NCI-H128 (cell line): ENCODE measurements around the gene ACOX2.
"Not testable (repeated sequence)": the region's sequence is repeated elsewhere in the genome, so short reads cannot be mapped to it uniquely, and the experiment has no call there.

Experiments
- DNase-seq: peaks from one replicate; lab custom pipeline; 2025; ENCODE audit not compliant: unreplicated experiment; lab: John Stamatoyannopoulos, UW

The ACOX2 gene

DNA sequence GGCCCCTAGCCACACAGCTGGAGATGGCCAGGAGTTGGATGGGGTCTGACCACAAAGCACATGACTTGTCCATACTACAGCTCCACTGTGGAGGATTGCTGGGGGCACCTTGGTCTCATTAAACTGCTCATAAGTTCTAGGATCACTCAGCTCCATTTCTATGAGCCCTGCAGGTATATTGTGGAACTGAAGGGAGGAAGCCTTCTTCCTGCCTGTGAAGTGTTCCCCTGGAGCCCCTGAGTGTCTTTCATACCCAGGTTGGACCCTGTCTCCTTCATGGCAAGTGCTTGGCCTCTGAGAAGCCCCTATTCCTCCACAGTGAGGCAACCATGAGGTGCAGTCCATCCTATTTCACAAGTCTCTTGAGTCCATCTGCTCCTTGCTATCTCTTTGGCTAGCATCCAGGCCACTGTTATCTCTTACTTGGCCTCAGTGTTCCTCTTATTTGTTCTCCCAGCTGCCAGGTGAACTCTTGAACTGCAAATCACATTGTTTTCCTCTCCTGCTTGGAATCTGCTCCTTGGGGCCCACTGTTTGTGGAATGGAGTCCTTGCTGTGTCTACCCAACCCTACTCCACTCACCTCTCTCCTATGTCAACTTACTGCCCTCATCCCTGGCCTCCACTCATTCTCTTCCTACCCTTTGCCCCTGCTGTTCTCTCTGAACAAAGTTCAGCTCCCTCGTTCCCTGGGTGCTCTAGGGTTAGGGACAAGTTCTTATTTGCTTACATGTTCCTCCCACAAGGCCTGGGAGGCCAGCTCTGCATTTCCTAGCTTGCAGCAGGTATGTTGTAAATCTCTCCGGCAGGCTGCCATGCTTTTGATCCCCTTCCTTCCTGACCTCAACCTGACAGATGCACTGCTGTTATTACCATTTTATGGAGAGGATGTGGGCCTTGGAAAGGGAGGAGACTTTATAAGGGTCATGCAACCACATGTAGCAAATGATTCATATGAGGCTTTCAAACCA, 1.2 kb downstream of the ACOX2 start:
- no peak for DNase-seq

DNA sequence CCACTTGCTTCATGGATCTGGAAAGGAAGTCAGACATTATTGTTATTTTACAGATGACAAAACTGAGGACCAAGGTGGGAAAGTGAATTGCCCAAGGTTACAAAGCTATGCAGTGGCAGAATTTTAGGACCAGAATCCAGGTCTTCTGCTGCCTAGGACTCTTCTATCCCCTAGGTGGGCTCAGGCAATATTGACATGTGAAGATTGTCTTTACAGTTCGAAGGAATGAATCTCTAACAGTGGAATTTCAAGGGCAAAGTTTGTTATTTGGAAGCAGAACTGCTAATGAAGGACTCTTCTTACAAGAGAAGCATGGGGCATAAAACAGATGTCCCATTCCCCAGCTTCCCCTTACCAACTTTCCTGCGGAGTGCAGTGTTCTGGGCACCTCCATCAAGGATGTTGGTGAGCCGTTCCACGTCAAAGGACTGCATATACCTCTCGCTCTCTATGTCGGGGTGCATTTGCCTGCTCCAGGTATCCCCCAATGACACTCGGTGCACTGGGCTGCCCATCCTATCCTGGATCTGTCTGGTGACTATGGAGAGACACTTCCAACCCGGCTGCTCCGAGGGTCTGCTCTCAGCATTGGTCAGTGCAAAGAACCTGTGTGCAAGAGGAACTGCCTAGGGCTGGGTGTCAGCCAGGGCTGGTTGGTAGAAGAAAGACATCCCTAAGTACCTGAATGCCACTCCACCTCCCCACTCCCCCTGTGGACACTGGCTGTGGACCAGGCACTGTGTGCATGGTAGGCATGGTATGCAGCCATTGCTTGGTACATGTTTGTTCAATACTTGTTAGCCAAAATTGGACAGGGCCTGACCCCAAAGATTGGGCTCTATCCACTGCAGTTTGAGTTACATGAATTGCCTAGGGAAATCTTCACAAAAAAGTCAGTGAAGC, 2.1 kb downstream of the ACOX2 start:
- no peak for DNase-seq

DNA sequence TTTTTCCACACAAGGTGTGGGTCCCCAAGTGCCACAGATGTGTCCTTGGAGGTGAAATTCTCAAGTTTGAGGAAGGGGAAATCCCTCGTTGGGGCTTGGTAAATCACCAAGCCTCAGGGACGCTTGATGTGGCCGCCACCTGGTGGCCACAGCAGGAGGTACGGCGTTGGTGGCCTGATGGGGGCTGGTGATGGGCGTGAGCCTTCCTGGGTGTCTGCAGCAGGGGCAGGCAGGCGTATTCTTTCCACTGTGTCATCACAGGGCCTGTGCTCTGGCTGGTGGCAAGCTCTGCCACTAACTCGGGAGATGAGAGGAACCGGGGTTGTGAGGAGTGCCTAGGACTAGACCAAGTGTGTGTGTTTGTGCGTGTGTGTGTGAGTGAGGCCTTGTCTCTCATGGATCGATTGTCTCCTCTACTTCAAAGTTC, 4.2 kb downstream of the ACOX2 start:
- DNase-seq = no peak

DNA sequence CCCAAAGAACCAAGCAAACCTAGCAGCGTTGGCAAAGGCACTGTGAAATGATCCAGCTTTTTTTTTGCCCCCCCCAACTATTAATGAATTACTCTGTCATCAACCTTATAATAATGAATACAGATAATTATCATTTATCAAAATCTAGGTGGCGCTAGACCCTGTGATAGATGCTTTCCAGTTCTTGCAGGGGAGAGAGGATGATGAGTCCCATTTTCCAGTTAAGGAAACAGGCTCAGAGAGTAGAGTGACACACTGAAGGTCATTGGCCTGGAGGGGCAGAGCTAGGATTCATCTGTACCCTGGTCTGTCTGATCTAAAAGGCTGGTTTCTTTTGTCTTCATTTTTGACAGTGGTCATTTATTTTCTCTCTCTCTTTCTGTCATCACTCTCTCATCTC, 5.0 kb downstream of the ACOX2 start:
- no peak for DNase-seq

DNA sequence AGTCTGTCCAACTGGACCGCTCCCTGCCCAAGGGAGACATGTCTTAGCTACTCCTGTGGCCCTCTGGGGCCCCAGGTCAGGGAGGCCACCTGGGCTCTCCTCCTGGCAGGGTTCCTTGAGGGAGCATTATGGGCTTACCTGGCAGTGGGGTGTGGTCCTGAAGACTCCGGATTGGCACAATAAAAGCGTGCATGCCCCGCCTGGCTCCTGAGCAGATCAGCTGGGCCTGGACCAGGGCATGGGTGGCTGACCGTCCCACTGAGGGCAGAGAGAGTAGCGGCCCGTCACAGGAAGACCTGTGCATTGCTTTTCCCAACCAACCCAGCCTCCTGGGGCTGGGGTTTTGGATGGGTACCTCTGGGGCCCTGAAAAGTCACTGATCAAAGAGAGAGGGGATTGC, 5.4 kb downstream of the ACOX2 start:
- DNase-seq = no peak

DNA sequence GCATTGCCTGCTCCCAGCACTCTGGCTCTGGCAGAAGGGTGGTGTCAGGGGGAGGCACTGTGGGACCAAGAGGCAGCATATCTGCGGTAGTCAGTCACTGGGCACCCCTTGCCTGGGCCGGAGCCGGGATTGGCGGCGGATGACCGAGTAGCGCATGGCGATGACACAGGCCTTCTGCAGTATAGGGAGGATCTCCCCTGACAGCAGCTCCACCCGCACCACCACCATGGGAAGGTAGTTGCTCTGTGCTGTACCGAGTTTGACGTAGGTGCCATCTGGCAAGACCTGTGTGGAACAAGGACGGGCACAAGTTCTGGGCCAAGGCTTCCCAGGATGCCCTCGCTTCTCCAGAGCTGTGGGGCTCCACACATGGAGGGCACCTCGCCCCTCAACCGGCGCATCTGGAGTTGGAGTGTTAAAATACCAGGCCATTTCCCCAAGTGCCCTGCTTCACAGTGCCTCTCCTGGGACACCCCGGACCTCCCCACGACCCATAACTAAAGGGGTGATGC, 6.6 kb downstream of the ACOX2 start:
- DNase-seq = no peak

DNA sequence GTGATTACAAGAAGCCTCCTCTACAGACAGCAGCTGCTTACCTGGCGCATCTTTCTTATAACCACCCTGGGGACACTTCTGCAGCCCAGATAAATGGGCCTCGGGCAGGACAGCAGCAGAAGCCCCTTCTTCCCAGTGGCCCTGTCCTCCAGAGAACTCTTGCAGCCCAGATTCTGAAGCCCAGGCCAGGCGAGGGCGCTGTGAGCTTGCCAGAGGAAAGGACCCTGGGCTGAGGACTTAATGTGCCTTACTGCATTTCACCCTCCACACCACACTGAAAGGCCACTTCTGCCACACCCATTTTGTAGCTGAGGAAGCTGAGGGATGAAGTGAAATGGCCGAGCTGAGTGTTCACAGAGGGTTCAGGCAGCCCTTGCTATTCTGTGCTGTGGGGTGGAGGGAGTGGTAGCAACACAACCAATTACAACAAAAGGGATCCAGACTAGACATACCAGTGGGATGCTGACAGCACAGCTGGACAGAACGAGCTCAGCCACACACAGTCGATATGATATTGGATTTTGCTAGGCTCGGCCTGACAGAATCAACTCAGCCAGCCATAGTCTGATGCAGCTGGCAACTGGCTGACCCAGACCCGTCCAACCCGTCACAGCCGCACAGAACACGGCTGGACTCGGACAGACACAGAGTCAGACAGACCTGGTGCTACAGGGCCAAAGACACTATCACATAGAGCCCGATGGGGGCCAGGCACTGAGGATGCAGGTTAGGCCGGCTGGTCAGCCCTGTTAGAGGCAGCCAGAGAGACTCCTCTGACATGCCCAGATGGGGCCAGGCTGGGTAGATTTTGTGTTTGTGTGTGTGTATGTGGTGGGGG, 7.3 kb downstream of the ACOX2 start:
- DNase-seq = no peak

DNA sequence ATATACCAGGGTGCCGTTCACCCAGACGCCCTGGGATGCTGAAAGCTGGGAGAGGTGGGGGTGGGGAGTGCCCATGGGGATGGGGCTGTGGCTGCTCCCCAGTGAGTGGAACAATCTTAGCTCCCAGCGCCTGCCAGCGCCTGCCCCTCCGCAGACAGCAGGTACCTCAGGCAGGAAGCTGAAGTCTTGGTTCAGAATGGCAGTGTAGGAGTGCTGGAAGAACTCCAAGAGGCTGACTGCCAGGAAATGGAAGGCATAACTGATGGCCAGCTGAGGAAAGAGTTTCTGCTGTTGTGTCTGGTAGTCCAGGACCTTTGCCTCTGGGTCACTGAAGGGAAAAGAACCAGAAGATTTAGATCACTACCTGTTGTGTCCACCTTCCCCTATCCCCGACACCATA, 8.4 kb downstream of the ACOX2 start:
- no peak for DNase-seq

DNA sequence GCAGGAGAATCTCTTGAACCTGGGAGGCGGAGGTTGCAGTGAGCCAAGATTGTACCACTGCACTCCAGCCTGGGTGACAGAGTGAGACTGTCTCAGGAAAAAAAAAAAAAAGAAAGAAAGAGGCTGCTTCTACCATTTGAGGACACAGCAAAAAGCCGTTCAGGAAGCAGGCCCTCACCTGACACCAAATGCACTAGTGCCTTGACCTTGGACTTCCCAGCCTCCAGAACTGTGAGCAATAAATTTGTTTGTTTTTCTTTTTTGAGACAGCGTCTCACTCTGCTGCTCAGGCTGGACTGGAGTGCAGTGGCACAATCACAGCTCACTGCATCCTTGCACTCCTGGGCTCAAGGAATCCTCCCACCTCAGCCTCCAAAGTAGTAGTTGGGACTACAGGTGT, 9.6 kb downstream of the ACOX2 start:
- DNase-seq = not testable (repeated sequence)

DNA sequence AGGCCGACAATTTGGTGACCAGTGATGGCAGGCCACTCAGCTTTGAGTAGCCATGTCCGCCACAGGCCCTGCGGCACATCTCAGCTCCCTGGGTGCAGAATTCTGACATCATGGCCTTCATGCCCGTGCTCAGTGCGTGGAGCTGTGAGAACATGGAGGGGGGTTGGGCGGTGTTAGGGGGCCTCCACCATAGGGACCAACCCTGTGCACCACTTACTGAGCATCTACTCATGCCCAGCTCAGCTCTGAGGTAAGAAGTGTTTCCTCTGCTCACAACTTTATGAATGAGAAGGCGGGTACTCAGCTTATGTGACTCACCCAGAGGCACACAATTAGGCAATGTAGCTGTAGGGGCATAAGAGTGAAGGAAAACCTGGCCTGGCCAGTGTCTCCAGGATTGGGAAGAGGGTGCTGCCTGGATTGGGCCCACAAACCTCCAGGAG, 10.5 kb downstream of the ACOX2 start:
- no peak for DNase-seq

DNA sequence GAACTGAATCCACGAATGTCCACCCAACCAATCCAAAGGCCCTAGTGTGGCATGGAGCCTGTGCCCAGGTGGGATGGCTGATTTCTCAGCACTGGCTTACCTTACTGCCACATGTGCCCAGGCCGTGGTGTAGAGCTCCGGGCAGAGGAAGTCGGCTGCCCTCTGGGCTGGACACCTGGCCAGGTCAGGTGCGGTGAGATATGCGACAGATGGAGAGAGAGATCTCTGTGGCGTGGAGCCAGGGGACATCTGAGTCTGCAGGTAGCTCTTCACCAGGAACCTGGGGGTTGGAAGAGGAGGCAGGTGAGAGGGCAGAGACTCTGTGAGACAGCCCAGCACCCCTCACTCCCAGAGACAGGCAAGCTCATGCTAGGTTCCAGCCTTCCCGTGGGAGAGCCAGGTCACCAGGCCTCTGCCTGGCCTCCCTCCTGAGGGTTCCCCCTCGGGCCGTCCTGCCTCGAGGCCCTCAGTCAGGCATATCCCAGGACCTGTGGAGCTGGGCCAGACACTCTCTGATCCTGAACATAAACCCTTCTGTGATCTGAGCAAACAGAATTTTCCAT, 12.6 kb downstream of the ACOX2 start:
- DNase-seq = no peak

DNA sequence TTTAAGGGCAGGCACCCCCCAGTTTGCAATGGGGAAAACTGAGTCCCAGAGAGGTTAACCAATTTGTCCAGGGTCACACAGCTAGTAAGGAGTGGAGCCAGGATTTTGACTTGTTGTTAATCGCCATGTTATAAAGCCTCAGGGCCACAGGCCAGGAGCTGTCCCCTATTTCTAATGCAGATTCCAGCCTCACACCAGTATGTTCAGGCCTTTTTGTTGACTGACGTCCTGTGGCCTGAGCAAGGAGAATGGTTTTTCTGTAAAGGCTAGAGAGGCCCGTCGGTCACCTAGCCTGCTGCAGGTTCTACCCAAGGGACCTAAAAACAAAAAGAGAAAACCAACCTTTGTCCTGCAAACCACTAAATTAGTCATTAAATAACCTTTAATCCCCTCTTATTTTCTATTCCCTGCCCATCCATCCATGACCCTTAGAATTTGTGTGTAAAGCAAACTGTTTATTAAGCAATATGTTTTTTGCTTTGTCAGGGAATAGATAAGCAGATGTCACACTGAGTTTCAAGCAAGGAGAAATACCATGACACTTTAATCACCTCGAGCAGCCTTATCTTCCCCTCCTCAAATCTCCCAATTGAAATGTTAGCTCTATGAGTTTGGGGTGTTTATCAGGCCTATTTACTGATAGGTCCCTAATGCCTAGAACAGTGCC, 14.1 kb downstream of the ACOX2 start:
- DNase-seq = no peak

DNA sequence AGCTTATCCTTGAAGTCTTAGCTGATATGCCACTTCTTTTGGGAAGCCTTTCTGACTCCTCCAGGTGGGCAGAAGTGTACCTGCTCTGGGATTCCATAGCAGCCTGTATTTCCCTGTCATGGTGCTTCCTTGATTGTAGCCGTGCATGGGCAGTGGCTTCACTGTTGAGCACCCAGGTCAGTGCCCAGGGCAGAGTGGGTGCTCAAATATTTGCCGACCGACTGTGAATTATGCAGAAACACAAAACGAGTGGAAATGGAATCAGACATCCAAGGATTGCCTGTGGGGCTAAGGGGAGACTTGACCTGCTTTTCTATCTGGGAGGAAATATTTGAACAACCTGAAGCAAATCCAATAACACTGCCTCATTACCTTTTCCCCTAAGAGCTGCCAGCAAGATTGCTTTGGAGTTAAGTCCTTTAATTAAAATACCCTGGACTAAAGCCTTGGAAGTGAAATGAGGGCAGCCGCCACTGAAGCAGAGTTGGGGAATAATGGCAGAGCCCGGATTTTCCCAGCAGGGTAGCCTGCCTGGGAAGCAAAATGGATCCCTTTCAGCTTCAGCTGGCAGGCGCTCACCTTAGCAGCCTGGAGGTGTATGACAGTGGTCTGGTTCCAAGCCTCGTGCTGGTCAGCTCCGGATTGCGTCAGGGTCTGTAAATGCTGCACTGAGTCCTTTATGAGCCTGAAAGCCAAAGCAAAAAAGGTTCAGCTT, 14.9 kb downstream of the ACOX2 start:
- DNase-seq = no peak

DNA sequence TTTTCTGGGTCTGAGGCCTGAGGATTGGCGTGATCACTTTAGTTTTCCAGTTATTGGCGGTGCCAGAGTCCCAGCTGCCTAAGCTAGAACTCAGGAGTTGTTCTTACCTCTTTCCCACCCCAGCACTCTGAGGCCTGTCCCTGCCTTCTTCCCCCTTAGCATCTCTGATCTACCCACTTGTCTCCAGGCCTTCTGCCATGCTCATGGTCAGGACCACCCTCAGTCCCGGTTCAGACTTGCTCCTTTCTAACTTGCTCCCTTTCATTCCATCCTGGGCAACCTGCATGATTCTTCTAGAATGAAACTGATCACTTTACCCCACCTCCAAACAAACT, 15.7 kb downstream of the ACOX2 start:
- DNase-seq = no peak

DNA sequence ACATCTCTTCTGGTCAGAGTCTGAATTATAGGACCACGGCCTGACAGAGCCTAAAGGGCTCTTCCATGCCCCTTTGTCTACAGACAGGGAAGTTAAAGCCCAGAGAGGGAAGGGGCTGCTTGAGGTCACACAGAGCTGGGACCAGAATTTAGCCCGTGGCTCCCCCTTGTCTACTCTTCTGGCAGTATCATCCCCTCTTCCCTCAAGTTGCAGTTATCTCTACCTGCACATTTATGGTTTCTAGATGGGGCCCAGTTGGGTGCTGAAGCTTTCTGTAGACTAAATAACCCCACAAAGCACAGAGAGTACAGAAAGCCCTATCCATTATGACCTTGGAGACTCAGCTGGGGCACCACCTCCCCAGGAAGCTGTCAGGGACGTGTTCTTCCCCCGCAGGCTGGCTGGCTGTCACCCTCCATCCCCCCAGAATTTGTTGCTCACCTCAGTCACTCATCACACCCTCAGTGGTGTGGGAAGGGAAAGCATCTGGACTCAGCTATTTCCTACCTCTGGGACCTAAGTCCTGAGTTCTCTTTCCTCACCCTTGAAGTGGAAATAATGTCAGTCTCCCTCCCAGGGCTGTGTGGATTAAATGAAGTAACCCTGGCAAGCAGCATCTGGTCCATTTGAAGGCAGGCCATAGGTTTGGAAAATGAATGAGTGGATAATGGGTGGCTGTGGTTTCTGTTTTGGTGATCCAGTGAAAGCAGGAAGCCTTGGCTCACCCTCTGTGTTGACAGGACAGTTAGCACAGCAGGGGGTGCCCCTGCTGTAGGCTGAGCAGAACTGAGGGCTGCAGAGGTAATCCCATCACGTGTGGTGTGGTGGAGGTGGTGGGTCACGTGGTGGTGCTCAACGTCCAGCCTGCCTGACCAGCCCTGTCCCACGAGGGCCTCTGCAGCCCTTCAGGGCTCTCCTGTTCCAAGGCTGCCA, 16.3 kb downstream of the ACOX2 start:
- DNase-seq = no peak

DNA sequence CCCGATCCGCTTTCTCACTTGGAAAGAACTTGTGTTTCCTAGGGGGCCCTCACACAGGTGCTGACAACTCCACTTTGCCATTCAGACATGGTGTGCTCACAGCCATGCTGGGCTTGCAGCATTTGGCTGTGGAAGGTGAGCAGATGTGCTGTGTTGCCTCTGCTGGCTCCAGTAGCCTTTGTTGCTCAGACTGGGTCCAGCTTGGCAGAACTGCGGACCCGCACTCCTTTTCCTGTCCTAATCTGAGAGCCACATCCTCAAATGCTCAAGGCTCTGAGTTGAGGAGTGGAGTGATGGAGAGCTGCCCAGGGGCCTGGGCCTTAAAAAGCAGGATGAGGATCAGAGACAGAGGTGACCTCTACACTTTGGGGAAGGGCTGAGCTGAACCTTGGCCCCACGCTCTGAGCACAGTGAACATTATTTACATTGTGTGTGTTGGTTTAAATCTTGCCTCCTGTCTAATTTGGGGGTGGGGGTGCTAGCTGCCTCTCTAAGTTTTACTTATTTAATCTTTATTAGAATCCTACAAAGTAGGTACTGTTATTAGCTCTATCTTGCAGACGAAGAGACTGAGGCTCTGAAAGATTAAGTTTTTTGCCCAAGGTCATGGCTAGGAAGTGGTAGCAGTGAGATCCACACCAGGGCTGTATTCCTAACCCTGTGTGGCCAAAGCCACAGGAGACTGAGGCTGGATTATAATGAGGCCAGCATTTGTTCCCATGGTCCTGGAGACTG, 17.2 kb downstream of the ACOX2 start:
- no peak for DNase-seq

DNA sequence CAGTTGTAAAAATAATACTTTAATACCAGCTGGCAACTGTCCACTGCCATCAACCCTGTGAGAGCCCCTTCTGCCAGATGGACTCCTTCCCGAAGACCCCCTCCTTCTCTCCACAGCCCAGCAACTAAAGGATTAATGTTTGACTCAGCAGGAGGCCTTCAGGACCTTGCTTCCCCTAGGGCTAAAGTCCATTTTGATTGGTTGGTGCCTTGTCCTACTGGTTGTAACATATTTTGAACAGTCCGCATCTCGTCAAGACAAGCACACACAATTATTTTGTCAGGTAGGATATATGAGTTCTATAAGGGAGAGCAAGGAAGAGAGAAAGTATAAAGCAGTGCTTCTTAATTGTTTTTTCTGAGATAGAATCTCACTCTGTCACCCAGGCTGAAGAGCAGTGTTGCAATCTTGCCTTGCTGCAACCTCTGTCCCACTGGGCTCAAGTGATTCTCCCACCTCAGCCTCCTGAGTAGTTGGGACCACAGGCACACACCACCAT, 18.6 kb downstream of the ACOX2 start:
- DNase-seq = no peak
